HG02885 (cell line): ENCODE measurements around the gene LIG4.

Source experiments
- ATAC-seq: cut with Tn5 transposase; IDR thresholded peaks from one replicate; pipeline ENCODE4 v1.9.1; 2021; ENCODE audit warnings: mild to moderate bottlenecking; ENCODE audit not compliant: unreplicated experiment, poor library complexity

The LIG4 gene

DNA sequence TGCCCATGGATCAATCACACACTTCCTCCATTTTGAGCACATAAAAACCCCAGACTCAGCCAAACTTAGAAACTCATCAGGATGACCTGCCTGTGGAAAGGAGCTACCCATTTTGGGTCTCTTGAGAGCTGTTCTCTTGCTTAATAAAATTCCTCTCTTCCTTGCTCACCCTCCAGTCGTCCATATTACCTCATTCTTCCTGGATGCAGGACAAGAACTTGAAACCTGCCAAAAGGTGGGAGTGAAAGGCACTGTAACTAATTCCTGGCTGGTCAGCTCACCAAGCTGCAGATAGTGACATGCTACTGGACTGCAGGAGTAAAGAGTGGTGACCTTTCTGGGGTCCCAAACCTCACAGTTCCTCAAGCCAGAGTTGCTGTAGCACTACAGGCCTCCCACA is 20.2 kb downstream of the LIG4 start:
- ATAC-seq = no peak

DNA sequence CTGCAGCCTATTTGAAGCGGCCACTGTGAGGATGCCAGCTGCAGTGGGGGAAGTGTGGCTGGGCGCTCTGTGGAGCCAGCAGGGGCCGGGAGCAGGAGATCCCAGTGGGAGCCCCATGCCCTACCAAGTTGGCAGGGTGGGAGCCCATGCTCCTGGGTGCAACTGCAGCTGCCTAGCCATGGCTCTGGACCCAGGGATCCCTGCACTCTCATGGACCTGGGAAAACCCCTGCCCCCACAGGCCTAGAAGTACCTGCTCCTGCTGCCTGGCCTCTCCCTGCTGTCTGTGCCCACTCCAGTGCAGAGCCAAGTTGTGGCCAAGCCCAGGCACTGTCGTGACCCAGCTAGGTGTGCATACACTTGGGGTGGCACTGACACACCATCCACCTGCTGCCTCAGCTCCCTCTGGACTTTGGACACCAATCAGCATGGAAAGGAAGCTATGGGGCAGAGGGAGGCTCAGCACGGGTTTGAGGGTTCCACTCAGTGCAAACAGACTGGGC is 20.9 kb downstream of the LIG4 start:
- no peak for ATAC-seq

DNA sequence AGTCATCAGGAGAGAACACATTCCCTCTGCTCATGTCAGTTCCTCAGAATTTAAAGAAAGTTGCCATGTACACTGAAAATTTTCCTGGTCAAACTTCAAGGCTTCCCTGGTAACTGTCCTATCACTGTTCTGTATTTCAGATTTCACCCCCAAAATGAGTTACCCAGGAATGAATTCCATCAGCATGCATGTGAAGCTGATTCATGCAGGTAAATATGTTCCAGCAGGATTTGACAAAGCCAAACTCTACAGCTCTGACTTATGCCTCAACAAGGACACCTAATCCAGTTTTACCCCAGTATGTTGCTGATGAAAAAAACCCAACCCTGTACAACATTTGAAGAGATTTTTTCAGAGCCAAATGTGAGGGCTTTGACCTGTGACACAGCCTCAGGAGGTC is 21.5 kb downstream of the LIG4 start:
- no peak for ATAC-seq

DNA sequence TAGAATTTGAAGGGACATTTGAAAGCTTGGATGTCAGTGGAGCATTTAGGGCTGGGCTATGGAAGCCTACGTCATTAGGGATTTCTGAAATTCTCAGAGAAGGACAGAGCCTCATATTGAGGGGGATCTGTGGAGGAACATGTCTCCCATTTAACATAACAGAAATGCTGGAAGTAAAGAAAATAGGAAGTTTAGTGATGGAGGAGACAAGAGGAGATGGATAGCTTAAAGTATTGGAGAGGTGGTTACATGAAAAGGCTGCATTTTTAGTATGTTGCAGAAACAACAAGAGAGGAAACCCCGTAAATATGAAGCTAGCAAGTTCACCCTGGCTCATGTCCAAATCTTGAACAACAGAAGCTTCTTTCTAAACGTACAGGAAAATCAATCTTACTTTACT is 24.4 kb downstream of the LIG4 start:
- ATAC-seq = no peak

DNA sequence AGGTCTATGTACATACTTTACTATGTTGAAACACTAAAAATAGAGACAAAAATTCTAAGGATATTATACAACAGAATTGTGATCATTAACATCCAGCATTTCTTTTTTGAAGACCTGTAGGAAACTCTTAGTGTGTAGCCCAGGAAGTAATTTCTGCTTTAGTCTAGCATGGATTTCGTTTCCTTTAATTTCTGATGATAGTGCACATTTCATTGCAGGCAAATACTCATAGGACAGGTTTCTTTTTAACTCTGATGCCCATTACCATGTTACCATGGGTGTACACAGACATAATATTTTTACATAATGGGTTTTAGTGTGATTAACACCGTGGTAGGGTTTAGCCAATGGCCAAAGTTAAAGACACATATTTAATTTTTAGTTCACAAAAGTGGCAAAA is 27.1 kb downstream of the LIG4 start:
- no peak for ATAC-seq

DNA sequence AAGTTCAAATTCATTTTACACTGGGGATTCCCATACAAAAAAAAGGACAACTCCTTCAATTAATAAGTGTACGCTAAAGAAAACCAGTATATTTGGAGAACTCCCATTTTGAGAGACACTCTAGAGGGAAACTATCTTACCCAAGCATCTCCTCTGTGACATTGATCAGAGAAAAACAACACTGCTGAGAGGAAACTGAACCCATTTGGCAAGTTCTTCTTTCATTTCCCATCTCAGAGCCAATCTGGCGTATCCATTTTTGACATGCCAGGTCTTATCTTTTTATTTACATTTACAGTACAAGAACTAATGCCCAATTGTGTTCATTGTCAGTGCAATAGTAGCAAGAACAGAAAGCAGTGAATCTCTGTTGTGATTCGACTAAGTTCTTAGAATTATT is 30.1 kb downstream of the LIG4 start:
- no peak for ATAC-seq

DNA sequence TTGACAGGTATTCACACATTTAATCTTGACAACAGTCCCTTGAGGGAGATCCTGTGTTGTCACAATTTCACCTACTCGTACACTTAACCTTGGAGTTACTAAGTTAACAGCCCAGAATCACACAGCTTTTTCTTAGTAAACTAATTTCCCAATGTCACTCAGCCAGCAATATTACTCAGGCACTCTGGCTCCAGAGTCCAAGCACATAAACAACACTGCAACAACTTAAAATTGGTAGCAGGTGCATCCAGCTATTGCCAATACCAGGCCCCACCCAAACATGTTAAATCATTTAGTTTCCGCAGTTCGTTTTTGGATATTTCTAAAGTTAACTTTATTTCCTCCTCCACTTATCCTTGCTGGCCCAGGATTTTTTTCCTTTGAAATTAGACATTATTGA is 32.7 kb downstream of the LIG4 start:
- ATAC-seq = no peak

DNA sequence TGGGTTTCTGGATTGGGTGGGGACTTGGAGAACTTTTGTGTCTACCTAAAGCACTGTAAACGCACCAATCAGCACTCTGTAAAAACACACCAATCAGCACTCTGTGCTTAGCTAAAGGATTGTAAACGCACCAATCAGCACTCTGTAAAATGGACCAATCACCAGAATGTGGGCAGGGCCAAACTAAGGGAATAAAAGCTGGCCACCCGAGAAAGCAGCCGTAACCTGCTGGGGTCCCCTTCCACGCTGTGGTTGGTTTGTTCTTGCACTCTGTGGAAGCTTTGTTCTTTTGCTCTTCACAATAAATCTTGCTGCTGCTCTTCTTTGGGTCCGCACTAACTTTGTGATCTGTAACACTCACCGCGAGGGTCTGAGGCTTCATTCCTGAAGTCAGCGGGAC is 37.3 kb downstream of the LIG4 start:
- no peak for ATAC-seq

DNA sequence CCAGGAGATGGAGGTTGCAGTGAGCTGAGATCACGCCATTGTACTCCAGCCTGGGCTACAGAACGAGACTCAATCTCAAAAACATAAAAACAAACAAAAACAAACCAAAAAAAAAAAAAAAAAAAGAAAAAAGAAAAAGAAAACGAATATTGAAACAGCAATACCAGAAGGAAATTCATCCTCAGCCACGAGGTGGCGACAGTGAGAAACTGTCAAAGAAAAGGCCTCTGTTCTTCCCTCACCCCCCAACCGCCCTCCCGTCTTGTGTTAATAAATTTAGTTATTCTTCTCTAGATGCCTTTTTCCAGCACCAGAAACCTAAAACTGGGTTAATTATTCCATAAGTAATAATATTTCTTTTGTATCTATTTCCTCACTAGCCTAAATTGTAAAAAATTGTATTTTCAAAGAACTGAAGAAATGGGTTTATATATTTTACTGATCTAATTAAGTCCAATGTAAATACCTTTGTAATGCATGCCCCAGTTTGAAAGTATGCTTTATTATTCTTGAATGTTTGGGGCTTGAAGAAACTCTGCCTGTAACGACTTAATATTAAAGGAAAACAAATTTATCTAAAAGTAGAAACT is 38.6 kb downstream of the LIG4 start:
- ATAC-seq = peak; percentile 86

DNA sequence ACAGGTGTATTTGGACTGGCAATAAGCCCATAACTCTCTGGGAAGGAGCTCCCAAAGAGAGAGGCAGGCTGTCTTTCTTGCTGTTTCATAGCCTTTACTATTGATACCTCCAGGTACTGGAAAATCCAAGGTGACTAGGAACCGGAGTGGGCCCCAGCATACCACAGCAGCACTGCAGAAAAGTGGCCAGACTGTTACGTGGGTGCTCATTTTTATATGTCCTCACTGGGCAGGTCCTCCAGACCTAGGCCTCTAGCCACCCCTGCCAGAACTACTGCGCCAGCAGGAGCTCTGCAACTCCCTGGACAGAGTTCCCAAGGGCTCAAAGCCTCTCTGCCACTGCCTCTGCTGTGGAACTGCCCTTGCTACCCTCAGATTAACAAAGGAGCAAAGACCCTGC is 46.4 kb downstream of the LIG4 start:
- no peak for ATAC-seq

DNA sequence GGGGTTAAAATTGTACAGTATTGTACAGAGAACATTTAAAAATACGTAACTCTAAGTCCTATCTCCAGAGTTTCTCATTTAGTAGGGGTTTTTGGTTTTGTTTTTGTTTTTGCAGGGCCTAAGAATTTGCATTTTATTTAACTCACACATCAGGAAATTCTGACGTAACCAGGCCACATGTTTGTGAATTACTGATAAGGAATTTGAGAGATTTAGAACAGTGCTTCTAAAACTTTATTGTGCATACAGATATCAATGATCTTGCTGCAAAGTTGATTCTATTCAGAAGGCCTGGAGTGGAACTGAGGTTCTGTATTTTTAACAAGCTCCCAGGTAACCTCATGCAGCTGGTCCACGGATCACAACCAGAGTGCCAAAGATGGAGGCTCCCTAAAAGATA is 49.3 kb downstream of the LIG4 start:
- no peak for ATAC-seq

DNA sequence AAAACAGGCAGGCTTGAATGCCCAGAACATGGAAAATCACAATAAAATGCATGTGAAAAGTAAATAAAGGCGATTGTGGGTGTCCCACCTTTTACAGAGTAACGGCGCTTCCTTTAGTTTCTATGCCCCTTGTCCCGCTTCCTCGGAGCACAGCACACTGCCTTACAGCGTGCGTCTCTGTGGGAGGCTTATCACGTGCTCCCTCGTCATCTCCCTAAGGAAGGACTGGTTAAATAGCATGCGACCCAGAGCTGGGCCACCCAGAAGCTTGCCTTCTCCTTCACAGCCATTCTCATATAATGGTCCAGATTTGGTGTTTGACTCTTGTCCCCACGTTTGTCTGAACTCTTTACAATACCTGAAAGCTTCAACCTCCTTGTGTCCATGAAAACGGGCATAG is 56.6 kb downstream of the LIG4 start:
- no peak for ATAC-seq
